Stimulated activated CD8-positive, alpha-beta memory T cell treated with anti-CD3 and anti-CD28 coated beads, Interleukin-4, amount 100 ng/mL, for 4 hours (primary cell): ENCODE measurements around the gene TUBB2B.

Source experiments
- DNase-seq, 2 donors: peaks; one replicate each; pipeline ENCODE4 v3.0.0-alpha.2; 2020; ENCODE audit warnings: low read depth in 2 of 2, low spot score in 1 of 2

The TUBB2B gene

GRCh38 chr6:3235486-3235885, 8.0 kb upstream of the TUBB2B start:
- no peak for DNase-seq

GRCh38 chr6:3233904-3234303, 6.5 kb upstream of the TUBB2B start:
- DNase-seq, result no peak

DNA sequence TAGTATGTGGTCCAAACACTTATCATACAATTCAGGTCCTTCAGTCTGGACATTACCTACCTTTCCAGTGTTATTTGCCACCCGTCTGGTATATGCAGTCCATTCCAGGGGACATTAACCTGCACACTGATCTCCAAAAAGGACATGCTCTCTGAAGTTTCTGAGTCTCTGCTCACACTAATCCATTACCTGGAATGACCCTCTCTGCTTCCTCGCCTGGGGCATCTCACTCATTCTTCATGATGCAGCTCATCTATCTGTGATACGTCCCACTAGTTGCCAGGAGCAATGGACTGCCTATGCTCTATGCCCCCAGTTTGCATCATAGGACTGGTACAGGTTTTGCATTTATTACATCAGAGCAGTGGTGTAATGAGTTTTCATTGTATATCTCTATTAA, 5.9 kb upstream of the TUBB2B start:
- no peak for DNase-seq

DNA sequence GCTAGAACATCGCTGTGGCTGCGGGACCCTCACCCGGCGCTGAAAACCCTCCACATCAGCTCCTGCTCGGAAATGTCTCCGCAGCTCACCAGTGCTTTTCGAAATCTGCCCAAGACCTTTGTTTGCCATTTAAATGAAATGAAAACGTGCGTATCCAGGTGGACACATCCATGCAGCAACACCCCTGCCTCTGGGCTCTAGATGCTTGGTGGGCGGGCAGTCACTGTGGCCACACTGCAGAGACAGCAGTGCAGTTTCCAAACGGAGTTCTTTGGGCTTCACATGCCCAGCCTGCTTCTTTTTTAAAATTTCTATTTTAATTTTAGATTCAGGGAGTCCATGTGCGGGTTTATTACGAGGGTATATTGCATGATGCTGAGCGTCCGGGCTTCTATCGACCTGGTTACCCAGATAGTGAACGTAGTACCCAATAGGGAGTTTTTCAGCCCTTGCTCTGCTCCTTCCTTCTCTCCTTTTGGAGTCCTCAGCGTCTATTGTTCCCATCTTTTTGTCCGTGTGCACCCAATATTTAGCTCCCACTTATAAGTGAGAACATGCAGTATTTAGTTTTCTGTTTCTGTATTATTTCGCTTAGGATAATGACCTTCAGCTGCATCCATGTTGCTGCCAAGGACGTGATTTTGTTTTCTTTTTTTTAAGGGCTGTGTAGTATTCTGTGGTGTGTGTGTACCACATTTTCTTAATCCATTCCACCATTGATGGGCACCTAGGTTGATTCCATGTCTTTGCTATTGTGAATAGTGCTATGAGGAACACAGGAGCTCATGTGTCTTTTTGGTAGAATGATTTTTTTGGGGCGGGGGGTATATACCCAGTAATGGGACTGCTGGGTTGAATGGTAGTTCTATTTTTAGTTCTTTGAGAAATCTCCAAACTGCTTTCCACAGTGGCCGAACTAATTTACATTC, 4.8 kb upstream of the TUBB2B start:
- no peak for DNase-seq

GRCh38 chr6:3231247-3232016, 4.0 kb upstream of the TUBB2B start:
- no peak for DNase-seq

GRCh38 chr6:3230900-3231246, 3.4 kb upstream of the TUBB2B start:
- DNase-seq, result no peak

DNA sequence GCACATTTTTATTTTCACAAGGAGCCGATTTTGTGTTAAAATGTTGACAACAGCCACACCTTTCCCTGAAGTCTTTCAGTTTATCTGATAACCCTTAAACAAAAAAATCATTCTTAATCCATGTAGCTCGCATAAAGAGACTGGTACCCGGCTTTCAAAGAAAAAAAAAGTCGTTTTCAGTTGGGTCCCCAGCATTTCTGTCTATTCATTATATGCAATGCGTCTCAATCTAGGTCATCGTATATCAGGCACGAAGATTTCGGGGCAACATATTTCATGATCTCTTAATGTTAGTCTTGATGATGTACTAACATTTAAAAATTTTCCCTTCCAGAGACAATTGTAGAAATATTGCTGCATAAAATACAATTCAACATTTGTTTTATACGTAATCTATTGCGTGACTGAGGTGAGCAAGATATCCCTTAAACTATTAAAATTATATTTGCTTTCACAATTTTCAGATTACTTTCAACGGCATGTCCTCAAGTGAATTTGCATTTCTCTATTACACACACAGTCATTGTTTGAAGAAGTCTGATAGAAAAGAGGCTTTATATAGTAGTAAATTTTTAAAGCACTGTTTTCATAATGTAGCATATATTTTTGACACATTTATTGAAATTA, 2.9 kb upstream of the TUBB2B start:
- no peak for DNase-seq

DNA sequence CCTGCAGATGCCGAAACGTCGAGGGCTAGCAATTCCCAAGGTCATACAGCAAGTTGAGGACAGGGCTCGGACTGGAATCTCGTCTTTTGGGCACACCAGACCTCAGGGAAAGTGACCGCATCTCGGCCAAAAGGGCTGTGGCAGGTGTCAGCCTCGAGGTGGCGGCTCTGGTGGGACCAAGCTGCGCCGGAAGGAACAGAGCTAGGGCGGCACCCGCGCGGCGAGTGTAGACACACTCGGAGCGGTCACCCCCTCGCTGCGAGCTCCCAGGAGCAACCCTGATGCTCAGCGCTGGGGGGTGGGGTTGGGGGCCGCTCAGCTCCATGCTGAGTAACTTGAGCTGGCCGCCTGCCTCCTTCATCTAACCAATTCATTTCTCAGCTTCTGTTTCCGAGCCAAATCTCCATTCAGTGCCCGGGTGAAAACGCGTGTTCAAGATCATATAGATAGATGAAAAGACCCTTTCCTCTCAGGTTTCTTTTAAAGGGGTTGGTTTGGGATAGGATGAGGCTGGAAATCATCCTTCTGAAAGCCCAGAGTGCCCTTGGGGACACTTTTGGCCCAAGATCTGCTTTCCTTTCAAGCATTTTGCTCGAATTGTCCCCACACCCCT, 2.2 kb upstream of the TUBB2B start:
- no peak for DNase-seq

GRCh38 chr6:3228771-3229565, 1.5 kb upstream of the TUBB2B start:
- no peak for DNase-seq

DNA sequence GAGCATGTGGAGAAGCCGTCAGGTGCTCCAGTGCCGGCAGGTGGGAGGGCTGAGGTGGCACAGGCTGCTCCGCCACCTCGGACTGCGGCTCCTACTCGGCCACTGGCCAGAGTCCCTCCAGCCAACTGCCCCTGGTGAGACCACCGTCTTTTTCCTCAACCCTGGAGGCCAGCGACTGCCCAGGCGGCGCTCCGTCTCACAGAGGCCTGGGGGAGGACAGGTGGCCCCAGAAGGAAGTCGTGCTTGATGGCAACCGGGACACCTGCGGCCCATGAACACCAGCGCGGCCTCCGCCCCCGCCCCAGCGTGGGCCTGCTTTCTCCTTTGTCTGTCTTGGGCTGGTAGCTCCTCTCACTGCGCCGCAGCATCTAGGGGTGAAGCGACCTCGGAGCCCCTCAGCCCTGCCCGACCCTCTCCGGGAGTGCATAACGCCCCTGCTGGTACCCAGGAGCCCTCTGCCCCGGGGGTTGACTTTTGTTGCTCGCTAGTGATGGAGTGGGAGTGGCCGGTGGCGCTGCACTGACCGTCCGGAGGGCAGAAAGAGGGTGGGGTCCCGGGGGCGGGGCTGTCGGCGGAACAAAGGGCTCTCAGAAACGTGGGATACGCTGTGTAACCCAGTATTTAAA, 706 bp upstream of the TUBB2B start:
- DNase-seq, result no peak

- DNase-seq, result no peak
Observed at GRCh38 chr6:3226481-3227362, 731 bp downstream of the TUBB2B start.

DNA sequence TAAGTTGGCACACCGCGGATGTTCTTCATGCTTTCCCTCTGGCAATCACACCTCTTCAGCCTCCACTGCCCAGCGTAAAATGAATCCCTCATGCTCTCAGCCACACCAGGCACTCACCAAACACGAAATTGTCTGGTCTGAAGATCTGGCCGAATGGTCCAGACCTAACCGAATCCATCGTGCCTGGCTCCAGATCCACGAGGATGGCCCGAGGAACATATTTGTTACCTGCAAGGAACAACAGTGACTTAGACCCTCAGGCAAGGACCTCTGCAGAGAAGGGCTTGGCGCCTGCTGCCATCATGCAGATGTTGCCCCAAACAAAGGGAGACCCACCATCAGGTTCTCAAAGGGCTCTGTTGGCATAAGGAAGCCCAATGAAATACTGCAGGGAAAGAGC, 1.4 kb downstream of the TUBB2B start:
- no peak for DNase-seq

DNA sequence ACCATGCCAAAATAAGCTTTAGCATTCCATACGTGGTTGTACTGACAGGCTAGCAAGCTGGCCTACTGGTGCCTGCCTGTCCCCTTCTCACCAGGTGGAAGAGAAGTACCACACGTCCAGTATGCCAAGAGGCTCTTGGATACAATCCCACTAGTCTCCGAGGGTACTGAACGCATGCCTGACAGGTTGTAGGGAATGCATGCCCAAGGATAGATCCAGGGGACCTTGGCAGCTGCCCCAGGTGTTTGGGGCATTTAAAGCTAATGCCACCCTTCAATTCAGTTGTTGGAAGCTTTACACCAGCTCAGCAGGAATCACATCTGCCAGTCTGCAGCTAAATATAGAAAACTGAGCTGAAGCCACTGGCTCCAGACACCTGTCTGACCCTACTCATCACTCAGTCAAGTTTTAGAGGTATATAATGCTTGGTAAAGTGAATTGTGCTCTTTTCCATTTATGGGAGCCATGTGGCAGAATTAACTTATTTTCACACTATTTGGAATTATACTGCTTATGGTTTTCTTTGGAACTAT, 4.9 kb downstream of the TUBB2B start:
- no peak for DNase-seq

- DNase-seq, result no peak
Observed at GRCh38 chr6:3221578-3221977, 5.9 kb downstream of the TUBB2B start.

DNA sequence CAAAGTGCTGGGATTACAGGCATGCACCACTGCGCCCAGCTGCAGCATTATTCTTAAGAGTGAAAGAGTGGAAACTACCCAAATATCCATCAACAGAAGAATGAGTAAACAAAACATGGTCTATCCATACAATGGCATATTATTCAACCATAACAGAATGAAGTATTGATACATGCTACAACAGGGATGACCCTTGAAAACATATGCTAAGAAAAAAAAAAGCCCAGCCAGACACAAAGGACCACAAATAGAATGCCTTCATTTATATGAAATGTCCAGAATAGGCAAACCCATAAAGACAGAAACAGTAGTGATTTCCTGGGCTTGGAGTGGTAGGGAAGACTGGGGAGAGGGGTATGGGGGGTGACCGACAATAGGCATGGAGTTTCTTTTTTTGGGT, 7.1 kb downstream of the TUBB2B start:
- no peak for DNase-seq

DNA sequence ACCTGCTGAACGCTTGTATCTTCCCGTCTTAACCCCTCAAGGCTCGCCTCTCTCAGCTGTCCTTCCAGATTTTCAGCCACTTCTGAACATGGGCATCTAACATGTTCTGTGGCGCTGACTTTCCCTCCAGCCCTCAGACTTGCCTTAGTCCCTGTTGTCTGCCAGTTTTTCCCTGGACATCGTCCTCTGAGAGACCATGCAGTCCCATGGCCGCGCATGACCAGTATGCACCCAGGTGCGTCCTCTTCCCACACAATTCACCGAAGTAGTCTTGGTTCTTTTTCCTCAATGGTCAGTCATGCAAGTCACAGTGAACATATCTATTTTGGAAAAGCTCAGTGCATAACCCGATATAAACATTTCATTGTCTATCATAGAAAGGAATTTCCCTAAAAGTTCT, 9.2 kb downstream of the TUBB2B start:
- DNase-seq, result no peak

DNA sequence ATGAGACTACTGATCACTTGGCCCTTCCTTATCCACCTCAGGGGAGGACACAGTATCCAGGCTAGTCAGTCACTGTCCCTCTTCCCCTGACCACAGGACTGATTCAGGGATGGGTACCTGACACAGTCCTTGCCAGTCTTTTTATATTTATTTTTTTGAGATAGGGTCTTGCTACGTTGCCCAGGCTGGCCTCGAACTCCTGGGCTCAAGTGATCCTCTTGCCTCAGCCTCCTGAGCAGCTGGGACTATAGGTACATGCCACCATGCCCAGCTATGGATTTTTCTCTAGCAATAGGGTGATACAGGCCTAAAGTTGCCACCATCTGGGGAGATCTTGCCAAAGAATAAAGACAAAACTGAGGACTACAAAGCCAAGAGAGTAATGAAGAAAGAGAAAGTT, 10.2 kb downstream of the TUBB2B start:
- DNase-seq, result no peak

DNA sequence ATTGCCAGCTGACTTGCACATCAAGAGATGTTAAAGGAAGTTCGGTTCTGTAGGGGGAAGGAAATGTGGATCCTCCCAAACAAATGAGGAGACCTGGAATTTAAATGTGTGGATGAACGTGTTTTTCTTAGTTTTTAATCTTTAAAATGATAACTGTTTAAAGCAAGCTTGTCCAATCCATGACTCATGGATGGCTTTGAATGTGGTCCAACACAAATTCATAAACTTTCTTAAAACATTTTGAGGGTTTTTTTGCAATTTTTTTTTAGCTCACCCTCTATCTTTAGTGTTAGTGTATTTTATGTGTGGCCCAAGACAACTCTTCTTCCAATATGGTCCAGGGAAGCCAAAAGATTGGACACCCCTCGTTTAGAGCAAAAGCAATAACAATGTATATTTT, 12.6 kb downstream of the TUBB2B start:
- DNase-seq, result no peak

DNA sequence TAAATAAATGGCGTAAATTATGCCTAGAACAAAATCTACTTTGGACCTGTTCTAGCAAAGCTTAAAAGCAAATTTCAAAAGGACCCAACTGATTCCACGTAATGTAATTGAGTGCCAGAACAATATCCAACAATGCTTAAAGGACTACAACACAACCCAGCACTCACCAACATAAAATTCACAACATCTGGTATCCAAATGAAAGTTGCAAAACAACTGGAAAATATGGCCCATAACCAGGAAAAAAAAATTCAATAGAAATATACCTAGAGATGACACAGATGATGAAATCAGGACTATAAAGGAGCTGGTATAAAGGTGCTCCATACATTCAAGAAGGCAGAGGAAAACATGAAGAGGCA, 14.1 kb downstream of the TUBB2B start:
- no peak for DNase-seq
